SU-DHL-6 (cell line): ENCODE results near the gene APOM.

Experiments
- CTCF ChIP-seq: fragments of 200-600 bp; sonication (generic); IDR thresholded peaks from one replicate; pipeline ENCODE4 v1.5.1; 2017; ENCODE audit warnings: antibody characterized with exemption, mild to moderate bottlenecking, low read length, moderate library complexity; ENCODE audit not compliant: insufficient read depth, poor library complexity, severe bottlenecking
- EZH2phosphoT487 ChIP-seq: fragments of 200-600 bp; sonication (generic), shearing (Covaris generic); conservative IDR thresholded peaks from 2 replicates; pipeline ENCODE4 v1.6.1; 2018; ENCODE audit warnings: mild to moderate bottlenecking, antibody characterized with exemption, low read length, moderate library complexity, mixed read lengths

GRCh38 chr6:31701666-31702404, 46.1 kb downstream of the APOM start:
- no peak for TF ChIP-seq CTCF
- TF ChIP-seq EZH2phosphoT487, result no peak
